GM18517 (cell line): ENCODE measurements around the gene SMPD4.
A peak's percentile ranks its signal among the peaks of the same experiment; 100 is the strongest.
"Not testable (repeated sequence)": the region's sequence is repeated elsewhere in the genome, so short reads cannot be mapped to it uniquely, and the experiment has no call there.

ENCODE experiments used
- ATAC-seq: cut with Tn5 transposase; IDR thresholded peaks from one replicate; pipeline ENCODE4 v1.9.1; 2021; ENCODE audit warnings: mild to moderate bottlenecking, moderate library complexity; ENCODE audit not compliant: unreplicated experiment

Gene SMPD4

GRCh38 chr2:130181325-130181879 lies at the start of gene SMPD4:
Gene SMPD4, minus strand, starts transcription at chr2:130181602. Its CDS starts 5,010 bp downstream, at chr2:130176592.
- peak; percentile 58 for ATAC-seq

- not testable (repeated sequence) for ATAC-seq
Measured at GRCh38 chr2:130230907-130231306, 49.5 kb upstream of the SMPD4 start.

DNA sequence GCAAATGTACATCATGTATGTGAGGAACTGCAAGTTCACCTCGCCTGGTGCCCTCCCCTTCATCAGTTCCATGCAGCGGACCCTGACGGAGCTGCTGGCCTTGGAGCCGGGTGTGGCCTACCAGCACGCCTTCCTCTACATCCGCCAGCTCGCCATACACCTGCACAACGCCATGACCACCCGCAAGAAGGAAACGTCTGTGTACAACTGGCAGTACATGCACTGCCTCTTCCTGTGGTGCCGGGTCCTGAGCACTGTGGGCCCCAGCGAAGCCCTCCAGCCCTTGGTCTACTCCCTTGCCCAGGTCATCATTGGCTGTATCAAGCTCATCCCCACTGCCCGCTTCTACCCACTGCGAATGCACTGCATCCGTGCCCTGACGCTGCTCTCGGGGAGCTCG lies 49.0 kb upstream of the SMPD4 start:
- not testable (repeated sequence) for ATAC-seq

DNA sequence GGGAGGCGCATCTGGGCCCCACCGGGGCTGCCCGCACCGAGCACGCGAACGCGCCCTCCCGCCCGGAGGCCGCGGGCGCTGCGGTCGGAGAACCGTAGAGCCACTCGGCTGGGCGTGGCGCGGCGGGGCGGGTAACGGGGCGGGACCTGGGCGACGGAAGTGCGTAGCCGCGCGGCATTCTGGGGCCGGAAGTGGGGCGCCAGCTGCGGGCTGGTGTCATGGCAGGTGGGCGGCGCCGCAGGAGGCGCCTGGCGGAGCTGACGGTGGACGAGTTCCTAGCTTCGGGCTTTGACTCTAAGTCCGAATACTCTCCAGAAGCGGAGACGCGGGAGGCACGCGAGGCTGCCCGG lies 47.7 kb upstream of the SMPD4 start:
- not testable (repeated sequence) for ATAC-seq

DNA sequence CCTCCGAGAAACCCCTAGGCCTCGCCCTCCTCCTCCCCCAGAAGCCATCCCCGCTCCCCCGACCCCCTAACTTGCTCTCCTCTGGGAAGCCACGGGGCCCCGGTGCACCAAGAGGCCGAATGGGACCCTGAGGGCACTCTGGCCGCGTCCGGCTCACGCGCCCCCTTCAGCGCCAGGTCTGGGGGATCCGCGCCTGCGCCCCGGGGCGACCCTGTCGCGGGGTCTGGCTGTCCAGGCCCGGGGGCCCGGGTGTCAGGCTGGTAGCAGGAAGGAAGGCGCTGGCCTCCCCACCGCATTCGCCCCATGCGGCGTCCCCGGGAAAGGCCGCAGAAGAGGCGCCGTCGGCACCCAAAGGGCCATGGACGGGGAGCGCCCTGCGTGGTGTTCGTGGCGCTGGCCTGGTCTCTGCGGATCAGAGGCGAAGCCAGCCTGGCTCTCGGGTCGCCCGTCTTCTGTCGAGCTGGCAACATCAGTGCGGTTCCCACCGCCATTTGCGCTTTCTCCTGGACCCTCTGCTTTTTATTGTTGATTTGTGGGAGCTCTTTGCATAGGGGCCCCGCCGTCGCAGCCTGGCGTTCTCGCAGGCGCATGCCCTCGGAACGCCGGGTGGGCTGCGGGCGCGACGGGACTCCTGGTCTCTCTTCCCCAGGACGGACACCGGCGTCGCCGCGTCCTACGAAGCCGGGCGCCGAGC lies 47.2 kb upstream of the SMPD4 start:
- not testable (repeated sequence) for ATAC-seq

DNA sequence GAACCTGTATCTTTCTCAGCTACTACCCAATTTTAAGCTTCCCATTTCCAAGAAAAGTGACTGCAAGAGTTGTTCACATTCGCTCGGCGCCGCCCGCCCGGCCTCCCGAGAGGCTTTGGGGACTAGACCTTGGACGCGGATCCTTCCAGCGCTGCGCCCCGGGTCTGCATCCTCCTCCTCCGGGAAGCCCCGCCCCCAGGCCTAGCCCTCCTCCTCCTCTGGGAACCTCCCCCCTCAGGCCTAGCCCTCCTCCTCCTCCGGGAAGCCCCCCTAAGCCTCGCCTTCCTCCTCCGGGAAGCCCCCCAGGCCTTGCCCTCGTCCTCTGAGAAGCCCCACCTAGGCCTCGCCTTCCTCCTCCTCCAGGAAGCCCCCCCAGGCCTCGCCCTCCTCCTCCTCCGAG lies 46.6 kb upstream of the SMPD4 start:
- ATAC-seq: not testable (repeated sequence)

GRCh38 chr2:130222523-130222922 lies 41.1 kb upstream of the SMPD4 start:
- ATAC-seq: peak; percentile 77

DNA sequence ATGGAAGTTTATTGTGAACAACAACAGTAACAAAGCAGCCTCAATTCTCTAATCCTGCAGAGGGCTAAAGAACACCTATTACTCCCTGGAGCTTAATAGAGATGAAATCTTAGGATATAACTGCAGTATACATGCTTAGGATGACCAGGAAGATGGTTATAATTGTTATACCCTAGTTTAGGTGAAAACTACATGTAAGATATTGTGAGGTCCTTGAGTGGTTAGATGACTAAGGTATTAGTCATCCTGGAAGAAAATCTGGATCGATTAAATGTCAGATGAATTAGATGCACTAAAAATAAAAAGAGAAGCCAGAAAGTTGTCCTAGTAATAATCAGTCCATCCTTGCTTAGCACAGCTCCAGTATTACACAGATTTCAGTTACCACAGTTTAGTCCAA lies 39.1 kb upstream of the SMPD4 start:
- ATAC-seq: not testable (repeated sequence)

DNA sequence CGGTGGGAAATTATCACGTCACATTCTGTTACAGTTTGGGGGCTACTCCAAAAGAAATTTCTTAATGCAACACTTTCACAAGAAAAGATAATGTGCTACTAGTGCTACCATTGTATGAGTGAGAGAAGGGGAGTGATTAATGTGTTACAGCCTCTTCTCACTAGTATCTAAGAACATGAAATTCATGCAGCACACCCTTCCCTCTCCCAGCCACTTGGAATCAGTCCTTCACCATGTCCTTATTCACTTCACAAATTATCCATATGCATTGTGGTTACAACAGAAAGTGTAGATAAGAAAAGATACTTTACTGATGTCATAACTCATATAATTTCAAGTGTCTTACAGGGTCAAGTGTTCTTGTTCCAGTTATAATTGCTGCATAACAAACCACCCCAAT lies 37.7 kb upstream of the SMPD4 start:
- ATAC-seq: not testable (repeated sequence)

GRCh38 chr2:130207051-130207450 lies 25.6 kb upstream of the SMPD4 start:
- ATAC-seq: not testable (repeated sequence)

GRCh38 chr2:130203150-130203549 lies 21.7 kb upstream of the SMPD4 start:
- not testable (repeated sequence) for ATAC-seq

- not testable (repeated sequence) for ATAC-seq
Measured at GRCh38 chr2:130202518-130202917, 21.1 kb upstream of the SMPD4 start.

- ATAC-seq: no peak
Measured at GRCh38 chr2:130198343-130198742, 16.9 kb upstream of the SMPD4 start, which contains the start of gene TUBA3E. Gene TUBA3E, minus strand, starts transcription at chr2:130198439. Its CDS starts 79 bp downstream, at chr2:130198360.

DNA sequence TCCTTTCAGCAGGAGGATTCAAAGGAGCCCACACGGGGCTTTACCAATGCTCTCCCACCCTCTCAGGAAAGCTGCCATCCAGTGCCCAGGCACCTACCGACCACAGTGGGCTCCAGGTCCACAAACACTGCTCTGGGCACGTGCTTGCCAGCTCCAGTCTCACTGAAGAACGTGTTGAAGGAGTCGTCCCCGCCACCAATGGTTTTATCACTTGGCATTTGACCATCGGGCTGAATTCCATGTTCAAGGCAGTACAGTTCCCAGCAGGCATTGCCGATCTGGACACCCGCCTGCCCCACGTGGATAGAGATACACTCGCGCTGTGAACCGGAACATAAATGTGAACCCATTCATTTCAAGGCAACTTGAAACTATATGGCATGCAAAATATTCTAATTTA lies 14.7 kb upstream of the SMPD4 start:
- not testable (repeated sequence) for ATAC-seq

- ATAC-seq: not testable (repeated sequence)
Measured at GRCh38 chr2:130195089-130195635, 13.8 kb upstream of the SMPD4 start.

GRCh38 chr2:130193824-130194223 lies 12.4 kb upstream of the SMPD4 start:
- ATAC-seq: not testable (repeated sequence)

DNA sequence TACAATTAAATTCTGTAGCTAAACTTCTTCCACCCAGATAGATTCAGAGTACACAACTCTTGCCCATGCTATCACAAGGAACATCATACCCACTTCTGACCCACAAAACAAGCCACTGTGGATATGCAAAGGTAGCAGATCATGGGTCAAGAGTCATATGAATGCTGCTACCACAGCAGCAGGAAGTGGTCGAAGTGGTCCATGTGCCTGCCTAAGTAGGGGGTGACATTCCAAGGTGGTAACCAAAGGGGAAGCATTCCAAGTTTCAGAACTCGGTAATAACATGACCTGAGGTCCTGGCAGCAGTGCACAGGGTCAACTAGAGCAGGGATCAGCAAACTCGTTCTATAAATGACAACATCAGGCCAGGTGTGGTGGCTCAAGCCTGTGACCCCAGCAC lies 11.0 kb upstream of the SMPD4 start:
- not testable (repeated sequence) for ATAC-seq

- ATAC-seq: not testable (repeated sequence)
Measured at GRCh38 chr2:130191319-130191718, 9.9 kb upstream of the SMPD4 start.

- no peak for ATAC-seq
Measured at GRCh38 chr2:130190237-130190636, 8.8 kb upstream of the SMPD4 start.

DNA sequence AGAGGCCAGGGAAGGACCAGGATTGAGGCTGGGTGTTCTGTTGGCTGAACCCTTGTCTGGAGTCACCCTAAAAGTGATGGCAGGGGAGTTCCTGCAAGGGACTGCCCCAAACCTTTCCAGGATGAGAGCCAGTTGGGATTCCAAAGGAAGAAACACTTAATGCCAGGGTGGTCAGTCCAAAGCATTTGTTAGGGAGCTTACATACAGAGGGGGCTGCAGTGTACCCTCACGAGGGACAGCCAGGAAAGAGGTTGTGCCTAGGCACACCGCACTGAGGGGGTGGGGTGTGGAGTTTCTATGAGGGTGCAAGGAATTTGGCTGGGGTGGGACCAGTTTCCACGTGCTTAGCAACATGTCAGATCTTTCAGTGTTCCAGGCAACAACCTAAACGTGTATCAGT lies 7.6 kb upstream of the SMPD4 start:
- not testable (repeated sequence) for ATAC-seq

DNA sequence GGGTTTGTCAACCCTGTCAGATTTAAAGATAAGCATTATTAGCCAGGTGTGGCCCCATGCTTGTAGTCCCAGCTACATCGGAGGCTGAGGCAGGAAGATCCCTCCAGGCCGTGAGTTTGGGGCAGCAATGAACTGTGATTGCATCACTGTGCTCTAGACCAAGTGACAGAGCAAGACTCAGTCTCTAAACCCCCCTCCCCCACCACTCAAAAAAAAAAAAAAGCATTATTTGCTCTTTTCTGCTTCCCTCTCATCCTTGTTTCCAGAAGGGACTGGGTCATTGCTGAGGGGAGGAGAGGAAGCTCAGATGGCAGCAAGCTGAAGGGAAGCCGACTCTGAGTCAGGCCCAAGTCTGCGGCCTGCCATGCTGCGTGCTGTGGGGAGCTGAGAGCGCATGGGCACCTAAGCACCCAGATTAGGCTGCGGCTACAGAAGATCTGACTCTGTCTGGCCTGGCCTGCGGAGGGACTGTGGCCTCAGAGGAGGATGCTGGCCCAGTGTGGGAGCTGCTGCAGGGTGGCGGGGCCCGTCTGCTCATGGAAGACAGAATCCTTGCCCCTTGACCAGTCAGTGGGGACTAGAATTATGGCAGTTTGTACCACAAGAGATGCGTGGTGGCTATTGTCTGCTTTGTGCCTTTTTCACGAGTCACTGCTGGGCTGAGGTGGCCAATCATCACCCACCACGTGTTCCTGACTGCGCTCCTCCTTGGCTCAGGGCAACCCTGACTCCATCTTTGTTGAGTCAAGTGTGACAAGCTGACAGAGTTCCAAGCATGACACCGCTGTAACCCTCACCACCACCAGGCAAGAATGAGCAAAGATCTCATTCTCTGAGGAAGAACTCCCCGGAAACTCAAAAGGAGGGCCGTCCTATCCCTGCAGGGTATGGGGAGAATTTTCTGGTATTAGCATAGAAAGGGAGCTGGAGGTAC lies 6.7 kb upstream of the SMPD4 start:
- not testable (repeated sequence) for ATAC-seq
